Keratinocyte (primary cell): ENCODE measurements around the gene ETFA.

Experiments used
- EZH2 ChIP-seq: IDR thresholded peaks from one replicate; pipeline ENCODE4 v1.6.1; 2012; ENCODE audit warnings: inconsistent platforms, mild to moderate bottlenecking, low read length, moderate library complexity
- TF ChIP-seq, protein P1 (sequence below), 3 experiments: IDR thresholded peaks in 1 of 3; conservative IDR thresholded peaks in 1 of 3; optimal IDR thresholded peaks in 1 of 3; 2 replicates in 2 of 3; 3 replicates in 1 of 3; pipeline versions ENCODE3 to v1.5.1; 2011; ENCODE audit warnings: low read length in 3 of 3, mild to moderate bottlenecking in 3 of 3, moderate library complexity in 2 of 3, control low read depth in 1 of 3, inconsistent platforms in 1 of 3; ENCODE audit not compliant: insufficient read depth in 2 of 3; ENCODE audit errors: extremely low read depth in 1 of 3

GRCh38 chr15:76245072-76245610 lies 66.1 kb downstream of the ETFA start:
- TF ChIP-seq, protein P1, sequence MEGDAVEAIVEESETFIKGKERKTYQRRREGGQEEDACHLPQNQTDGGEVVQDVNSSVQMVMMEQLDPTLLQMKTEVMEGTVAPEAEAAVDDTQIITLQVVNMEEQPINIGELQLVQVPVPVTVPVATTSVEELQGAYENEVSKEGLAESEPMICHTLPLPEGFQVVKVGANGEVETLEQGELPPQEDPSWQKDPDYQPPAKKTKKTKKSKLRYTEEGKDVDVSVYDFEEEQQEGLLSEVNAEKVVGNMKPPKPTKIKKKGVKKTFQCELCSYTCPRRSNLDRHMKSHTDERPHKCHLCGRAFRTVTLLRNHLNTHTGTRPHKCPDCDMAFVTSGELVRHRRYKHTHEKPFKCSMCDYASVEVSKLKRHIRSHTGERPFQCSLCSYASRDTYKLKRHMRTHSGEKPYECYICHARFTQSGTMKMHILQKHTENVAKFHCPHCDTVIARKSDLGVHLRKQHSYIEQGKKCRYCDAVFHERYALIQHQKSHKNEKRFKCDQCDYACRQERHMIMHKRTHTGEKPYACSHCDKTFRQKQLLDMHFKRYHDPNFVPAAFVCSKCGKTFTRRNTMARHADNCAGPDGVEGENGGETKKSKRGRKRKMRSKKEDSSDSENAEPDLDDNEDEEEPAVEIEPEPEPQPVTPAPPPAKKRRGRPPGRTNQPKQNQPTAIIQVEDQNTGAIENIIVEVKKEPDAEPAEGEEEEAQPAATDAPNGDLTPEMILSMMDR (optimal IDR thresholded peaks at IDR 0.05 in 1 of 3, IDR thresholded peaks at IDR 0.05 in 1 of 3, conservative IDR thresholded peaks at IDR 0.05 in 1 of 3; ENCODE audit: extremely low read depth in 1 of 3, insufficient read depth in 2 of 3, low read length in 3 of 3): no peak
- no peak for TF ChIP-seq EZH2
